ENCODE results near the gene SLC10A7.

- TF ChIP-seq RUNX3 (IDR thresholded peaks at IDR 0.05; ENCODE audit: low read length): no peak
- no peak for TF ChIP-seq CTCF (IDR thresholded peaks at IDR 0.05 in 2 of 3, conservative IDR thresholded peaks at IDR 0.05 in 1 of 3; ENCODE audit: control insufficient read depth in 2 of 3, extremely low read depth in 1 of 3, insufficient read depth in 1 of 3, low read depth in 3 of 3, low read length in 3 of 3)
- TF ChIP-seq TCF7 (IDR thresholded peaks at IDR 0.05; ENCODE audit: borderline replicate concordance): no peak
- no peak for TF ChIP-seq POLR2AphosphoS5 (IDR thresholded peaks at IDR 0.05; ENCODE audit: low read length)
- TF ChIP-seq JUND (IDR thresholded peaks at IDR 0.05; ENCODE audit: low read depth, low read length): no peak
- no peak for TF ChIP-seq SMC3 (IDR thresholded peaks at IDR 0.05; ENCODE audit: borderline replicate concordance, low read length)
Observed at GRCh38 chr4:146282657-146283056, 239.1 kb downstream of the SLC10A7 start.
